ENCODE data around the gene RIT2.
A peak's percentile ranks its signal among the peaks of the same experiment; 100 is the strongest.

Gene RIT2

DNA sequence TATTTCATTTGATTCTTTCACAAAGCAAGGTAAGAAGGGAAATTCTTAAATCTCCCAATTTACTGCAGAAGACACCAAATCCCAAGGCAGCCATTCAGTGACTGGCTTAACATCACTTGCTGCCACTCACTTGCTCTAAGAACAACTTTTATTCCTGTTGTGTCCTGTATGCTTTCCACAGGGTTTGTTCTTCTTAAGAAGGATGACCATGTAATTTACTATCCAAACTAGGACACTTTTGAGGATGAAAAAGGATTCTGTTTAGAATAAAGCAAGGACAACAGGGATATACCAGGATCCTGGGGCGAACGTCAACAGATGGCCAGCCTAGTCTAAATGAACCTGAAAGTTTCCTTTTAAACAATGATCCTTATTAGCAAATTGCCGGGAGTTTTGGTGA, 34.8 kb downstream of the RIT2 start:
- DNase-seq = no peak

DNA sequence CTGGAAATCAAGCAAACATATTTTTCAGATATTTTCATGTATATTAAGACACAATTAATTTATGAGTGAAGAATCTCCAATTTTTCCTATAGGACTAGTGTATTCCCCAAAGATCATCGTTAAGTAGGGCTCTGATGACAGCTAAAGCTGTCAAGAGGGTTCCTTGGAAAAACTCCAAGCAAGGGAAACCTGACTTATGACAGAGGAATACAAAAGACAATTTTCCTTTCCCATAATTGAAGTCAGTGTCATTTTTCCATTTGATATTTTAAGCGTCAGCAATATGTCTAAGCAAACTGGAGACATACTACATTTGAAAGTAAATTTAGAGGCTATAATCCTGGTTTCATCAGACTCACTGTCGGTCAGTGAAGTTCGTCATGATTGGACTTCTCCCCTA, 36.1 kb downstream of the RIT2 start:
- no peak for DNase-seq

GRCh38 chr18:43078478-43079092, 36.9 kb downstream of the RIT2 start:
- DNase-seq = no peak

- no peak for DNase-seq
Observed at GRCh38 chr18:43077510-43078308, 37.8 kb downstream of the RIT2 start.

GRCh38 chr18:43073771-43074170, 41.7 kb downstream of the RIT2 start:
- DNase-seq = no peak

GRCh38 chr18:43068781-43069180, 46.7 kb downstream of the RIT2 start:
- no peak for DNase-seq

GRCh38 chr18:43067570-43067969, 47.9 kb downstream of the RIT2 start:
- DNase-seq = no peak

DNA sequence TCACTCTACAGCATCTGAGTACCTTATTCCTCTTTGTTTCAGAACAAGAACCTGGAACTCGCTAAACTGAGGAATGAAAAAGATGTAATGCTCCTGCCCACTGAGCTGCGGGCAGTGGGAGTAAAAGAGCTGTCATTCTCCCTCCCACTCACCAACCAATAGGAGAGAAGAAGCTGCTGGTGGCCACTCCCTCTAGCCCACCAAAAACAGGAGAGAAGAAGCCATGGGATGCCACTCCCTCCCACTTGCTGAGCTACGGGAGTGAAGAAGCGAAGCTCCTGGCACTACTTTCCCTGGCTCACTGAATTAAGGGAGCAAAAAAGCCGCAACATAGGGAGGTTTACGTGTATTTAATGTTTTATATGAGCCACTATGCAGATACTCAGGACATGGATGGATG, 53.7 kb downstream of the RIT2 start:
- no peak for DNase-seq

DNA sequence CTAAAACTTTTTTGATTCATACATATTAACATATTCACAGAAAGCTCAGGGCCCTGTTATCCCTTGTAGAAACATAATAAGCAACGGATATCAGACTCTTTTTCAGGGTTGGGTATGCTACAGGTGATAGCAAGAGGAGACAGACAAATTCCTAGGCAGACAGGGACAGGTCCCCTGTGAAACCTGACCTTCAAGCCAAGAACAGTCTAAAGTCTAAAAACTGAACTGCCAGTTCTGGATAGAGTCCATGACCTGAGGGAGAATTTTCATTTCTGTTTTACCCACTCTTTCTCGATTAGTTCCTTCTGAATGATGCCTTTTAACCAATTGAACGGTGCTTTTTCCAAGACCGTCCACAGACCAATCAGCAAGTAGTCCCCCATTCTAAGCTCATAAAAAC, 54.2 kb downstream of the RIT2 start:
- DNase-seq = no peak

DNA sequence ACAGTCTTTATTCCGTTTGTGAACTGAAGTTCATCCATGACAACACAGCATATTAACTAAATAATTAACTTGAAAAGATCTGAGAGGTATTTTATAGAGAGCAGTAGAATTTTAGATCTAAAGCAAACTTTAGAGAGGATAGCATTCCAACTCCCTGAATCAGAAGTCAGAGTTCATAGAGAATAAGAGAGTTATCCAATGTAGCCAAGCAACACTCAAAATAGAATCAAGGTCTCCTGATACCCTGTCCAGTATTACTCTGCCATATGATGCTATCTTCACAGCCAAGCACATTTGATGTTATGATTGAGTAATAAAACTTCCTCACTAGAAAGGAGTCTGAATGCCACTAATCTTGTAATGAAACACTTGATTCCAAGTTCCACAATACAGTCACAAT, 55.5 kb downstream of the RIT2 start:
- DNase-seq = peak; percentile 49

DNA sequence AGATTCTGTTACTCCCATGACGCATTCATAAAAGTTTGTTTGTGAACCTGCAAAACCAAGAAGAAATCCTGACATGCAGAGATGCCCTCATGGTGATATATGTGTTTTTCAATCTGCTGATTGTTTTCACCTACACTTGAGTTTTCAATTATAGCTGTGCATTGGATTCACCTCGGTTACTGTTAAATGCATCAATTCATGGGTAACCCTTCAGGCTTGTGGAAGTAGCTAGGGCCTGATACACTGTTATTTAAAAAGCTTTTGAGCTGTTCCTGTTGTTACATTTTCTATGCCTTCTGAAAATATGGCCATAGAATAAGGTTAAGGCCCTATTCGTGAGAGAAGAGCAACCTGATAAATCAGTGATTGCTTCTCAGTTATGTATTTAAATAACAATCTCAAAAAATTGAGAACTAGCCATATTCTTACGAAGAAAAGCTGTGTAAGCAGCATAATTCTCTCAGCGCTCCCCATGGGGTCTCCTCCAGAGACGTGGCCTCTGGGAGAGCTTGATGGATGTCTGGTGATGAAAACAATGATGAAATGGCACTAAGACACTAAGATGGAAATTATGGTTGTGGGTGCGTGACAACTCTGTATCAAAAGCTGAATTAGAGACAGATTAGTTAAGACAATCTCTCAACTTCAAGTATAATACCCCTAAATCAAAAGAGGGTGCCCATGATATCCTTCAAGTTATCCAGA, 60.5 kb downstream of the RIT2 start:
- DNase-seq = no peak

DNA sequence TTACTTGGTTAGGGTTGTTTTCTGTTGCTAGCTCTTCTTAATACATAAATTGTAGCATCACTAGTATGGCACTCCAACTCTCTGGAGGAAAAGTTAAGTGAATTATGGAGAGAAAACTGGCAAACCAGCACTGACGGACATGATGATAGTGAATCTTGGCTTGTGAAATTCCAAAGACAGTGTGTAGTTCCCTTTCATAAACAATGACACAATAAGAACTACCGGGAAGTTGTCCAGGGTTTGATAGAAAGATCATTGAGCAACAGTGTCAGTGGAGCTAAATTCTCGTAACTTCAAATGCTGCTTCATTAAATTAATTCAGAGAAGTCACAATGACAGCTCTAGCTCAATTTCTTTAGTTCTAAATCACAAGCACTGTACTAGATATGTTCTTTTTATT, 66.5 kb downstream of the RIT2 start:
- DNase-seq = peak; percentile 43

- no peak for DNase-seq
Observed at GRCh38 chr18:43046322-43046721, 69.2 kb downstream of the RIT2 start.

DNA sequence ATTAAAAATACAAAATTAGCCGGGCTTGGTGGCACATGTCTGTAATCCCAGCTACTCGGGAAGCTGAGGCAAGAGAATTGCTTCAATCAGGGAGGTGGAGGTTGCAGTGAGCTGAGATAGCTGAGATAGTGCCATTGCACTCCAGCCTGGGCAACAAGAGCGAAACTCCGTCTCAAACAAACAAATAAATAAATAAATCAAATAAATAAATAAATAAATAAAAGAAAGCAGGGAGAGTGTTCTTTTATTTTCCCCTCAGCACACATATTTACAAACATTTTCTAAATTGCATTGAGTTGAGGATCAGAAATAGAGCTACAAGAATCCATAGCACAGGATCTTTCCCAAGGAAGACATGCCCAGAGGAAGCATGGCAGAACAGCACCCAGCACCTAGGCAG, 71.9 kb downstream of the RIT2 start:
- DNase-seq = no peak

GRCh38 chr18:43040281-43040680, 75.2 kb downstream of the RIT2 start:
- DNase-seq = no peak

- DNase-seq = no peak
Observed at GRCh38 chr18:43034683-43035500, 80.6 kb downstream of the RIT2 start.

DNA sequence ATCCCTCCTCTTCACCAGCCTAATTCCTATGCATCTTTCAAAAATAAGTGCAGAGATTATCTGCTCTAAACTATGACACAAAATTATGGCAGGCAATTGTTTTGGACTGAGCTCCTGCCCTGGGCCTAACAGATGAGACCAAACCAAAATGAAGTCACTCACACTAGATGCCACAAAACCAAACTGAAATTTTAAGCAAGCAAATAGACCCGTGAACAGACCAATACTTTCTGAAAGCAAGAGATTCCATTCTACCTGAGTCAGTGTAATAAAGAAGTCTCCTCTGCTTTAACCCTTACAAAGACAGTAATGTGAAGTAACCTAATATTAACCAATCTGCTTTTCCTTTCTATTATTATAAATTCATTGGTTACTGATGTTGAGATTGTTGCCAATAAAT, 84.3 kb downstream of the RIT2 start:
- DNase-seq = no peak

DNA sequence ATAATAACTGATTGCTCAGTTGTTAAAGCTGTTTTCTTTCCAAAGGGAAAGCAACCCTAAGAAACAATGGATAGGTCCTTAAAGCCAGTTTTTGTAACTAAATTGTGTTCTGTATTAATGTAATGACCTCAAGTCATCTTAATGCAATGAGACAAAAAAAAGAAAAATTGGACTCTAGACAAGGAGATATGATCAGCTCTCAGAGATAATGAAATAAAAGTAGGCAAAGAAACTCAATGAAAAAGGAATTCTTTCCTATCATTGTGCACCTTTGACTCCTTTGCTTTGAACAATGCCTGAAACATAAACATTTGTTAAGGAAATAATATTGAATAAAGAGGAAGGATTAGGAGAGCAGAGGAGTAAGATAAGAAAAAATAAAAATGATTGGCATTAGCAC, 86.1 kb downstream of the RIT2 start:
- no peak for DNase-seq

- no peak for DNase-seq
Observed at GRCh38 chr18:43022874-43023273, 92.6 kb downstream of the RIT2 start.

DNA sequence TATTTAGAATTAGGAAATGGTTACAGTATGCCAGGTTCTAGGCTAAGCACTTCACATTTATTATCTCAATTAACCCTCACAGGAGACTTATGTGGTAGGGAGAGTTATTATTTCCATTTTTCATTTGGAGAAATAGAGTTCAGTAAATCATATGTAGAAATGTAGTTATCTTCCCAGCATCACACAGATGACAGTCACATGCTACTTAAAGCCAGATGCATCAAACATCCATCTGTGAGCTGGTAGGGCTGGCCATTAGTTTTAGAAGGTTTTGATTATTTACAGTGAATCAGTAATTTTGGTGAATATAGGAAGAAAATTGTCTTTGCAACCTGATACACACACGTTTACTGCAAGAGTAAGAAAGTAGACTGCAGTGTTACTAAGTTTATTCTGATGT, 97.9 kb downstream of the RIT2 start:
- no peak for DNase-seq

DNA sequence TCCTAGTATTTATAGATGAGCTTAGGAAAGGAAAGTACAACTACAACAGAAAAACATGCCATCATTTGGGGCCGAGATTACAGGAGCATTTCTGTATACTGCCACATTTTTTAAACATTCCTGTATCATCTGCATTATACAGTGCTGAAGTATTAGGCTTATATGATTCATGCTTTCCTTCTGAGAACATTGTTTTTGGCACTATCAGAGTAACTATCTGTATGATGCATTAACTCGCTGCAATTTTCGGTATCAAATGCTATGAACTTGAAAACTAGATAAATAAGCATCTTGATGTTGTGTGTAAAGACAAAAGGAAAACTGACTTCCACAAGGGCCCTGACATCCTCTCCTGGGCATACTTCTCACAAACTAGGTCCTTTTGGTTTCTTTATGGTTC, 102.0 kb downstream of the RIT2 start:
- peak; percentile 3 for DNase-seq

- DNase-seq = no peak
Observed at GRCh38 chr18:43012951-43013350, 102.5 kb downstream of the RIT2 start.

- no peak for DNase-seq
Observed at GRCh38 chr18:43010611-43011010, 104.9 kb downstream of the RIT2 start.
